DND-41 (cell line): Measurements from ENCODE around the gene SPEF2.

Experiments
- ATAC-seq: fragments of 200-7000 bp; cut with Tn5 transposase; 3 replicates; pipeline ENCODE4 v1.9.1; 2021; ENCODE audit warnings: low read depth; ENCODE audit not compliant: insufficient read depth
- DNase-seq: peaks from one replicate; pipeline ENCODE4 v3.0.0-alpha.2; 2020
- H2AFZ ChIP-seq: 2 replicates; pipeline ENCODE4 v1.6.0; 2012; ENCODE audit warnings: low read depth, low read length
- H3K27ac ChIP-seq: 2 replicates; pipeline ENCODE4 v1.5.1; 2012; ENCODE audit warnings: low read length, inconsistent platforms
- H3K27me3 ChIP-seq: fragments of 200-600 bp; sonication (generic); 2 replicates; pipeline ENCODE4 v1.6.0; 2012; ENCODE audit warnings: low read length, mild to moderate bottlenecking, inconsistent platforms; ENCODE audit not compliant: insufficient read depth, poor library complexity
- H3K36me3 ChIP-seq: 2 replicates; pipeline ENCODE4 v1.5.1; 2012; ENCODE audit warnings: low read length, inconsistent platforms; ENCODE audit not compliant: insufficient read depth
- H3K4me1 ChIP-seq: 2 replicates; pipeline ENCODE4 v1.5.1; 2012; ENCODE audit warnings: mild to moderate bottlenecking, low read length; ENCODE audit not compliant: insufficient read depth
- H3K4me2 ChIP-seq: 2 replicates; pipeline ENCODE4 v1.6.0; 2012; ENCODE audit warnings: mild to moderate bottlenecking, moderate library complexity, low read length, inconsistent platforms; ENCODE audit not compliant: insufficient read depth
- H3K4me3 ChIP-seq, 2 experiments: fragments of 200-600 bp in 1 of 2; shearing (Covaris generic) in 1 of 2; 2 replicates each; pipeline ENCODE4 v1.5.1; 2012 to 2016; ENCODE audit warnings: inconsistent platforms in 2 of 2, low read length in 2 of 2, mild to moderate bottlenecking in 2 of 2, low read depth in 1 of 2, moderate library complexity in 1 of 2
- H3K79me2 ChIP-seq: 2 replicates; pipeline ENCODE4 v1.6.0; 2012; ENCODE audit warnings: low read length, inconsistent platforms; ENCODE audit not compliant: insufficient read depth
- H3K9ac ChIP-seq: 2 replicates; pipeline ENCODE4 v1.6.0; 2012; ENCODE audit warnings: low read depth, mild to moderate bottlenecking, inconsistent platforms, low read length, moderate library complexity
- H3K9me3 ChIP-seq: 2 replicates; pipeline ENCODE4 v1.5.1; 2012; ENCODE audit warnings: low read length, moderate library complexity, mild to moderate bottlenecking, inconsistent platforms; ENCODE audit not compliant: insufficient read depth, severe bottlenecking
- H4K20me1 ChIP-seq: 2 replicates; pipeline ENCODE4 v1.6.0; 2012; ENCODE audit warnings: low read length; ENCODE audit not compliant: insufficient read depth
- EZH2 ChIP-seq: IDR thresholded peaks from 3 replicates; pipeline ENCODE4 v1.6.1; 2012; ENCODE audit warnings: borderline replicate concordance, low read depth, mild to moderate bottlenecking, moderate library complexity, low read length, inconsistent platforms; ENCODE audit not compliant: severe bottlenecking
- TF ChIP-seq, protein P1 (sequence below): IDR thresholded peaks from 2 replicates; pipeline ENCODE4 v1.5.1; 2012; ENCODE audit warnings: borderline replicate concordance, low read length, moderate library complexity, mild to moderate bottlenecking; ENCODE audit not compliant: poor library complexity, severe bottlenecking; ENCODE audit errors: extremely low read depth

Gene SPEF2

DNA sequence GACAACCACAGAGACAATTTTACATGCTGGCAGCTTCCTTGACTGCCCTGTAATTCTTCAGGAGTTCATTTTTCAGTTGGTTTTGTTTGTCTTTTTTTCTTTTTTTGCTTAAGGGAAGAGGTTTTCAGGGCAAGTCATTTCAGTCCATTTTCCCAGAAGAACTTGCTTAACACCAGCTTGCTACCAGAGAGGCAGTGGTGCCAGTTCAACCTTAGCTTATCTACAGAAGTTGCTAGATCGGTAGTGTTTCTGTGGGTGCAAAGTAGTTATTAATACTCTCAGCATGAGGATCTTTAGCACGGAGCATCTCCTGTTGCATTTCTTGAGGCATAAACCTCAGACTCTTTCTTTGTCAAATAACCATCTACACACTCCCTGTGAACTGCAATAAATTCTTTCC lies 1.1 kb downstream of the SPEF2 start:
- peak overlapping the region; percentile 58 to 92; a peak in 3 of 4 replicates for H3K4me3 ChIP-seq
- DNase-seq (no peak), ATAC-seq (no peak)
- no peaks in the 10 kb centered on the region for H3K36me3 ChIP-seq
- H3K79me2 ChIP-seq: peaks cover 8% of the 10 kb centered on the region; the same call in 1 of the 2 replicates
- no peaks in the 10 kb centered on the region for H4K20me1 ChIP-seq
- TF ChIP-seq, protein P1, sequence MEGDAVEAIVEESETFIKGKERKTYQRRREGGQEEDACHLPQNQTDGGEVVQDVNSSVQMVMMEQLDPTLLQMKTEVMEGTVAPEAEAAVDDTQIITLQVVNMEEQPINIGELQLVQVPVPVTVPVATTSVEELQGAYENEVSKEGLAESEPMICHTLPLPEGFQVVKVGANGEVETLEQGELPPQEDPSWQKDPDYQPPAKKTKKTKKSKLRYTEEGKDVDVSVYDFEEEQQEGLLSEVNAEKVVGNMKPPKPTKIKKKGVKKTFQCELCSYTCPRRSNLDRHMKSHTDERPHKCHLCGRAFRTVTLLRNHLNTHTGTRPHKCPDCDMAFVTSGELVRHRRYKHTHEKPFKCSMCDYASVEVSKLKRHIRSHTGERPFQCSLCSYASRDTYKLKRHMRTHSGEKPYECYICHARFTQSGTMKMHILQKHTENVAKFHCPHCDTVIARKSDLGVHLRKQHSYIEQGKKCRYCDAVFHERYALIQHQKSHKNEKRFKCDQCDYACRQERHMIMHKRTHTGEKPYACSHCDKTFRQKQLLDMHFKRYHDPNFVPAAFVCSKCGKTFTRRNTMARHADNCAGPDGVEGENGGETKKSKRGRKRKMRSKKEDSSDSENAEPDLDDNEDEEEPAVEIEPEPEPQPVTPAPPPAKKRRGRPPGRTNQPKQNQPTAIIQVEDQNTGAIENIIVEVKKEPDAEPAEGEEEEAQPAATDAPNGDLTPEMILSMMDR: no peak
- no peak for TF ChIP-seq EZH2
- H3K9me3 ChIP-seq: peaks cover 8% of the 10 kb centered on the region
- peak overlapping the region; percentile 78 for H3K9ac ChIP-seq
- H2AFZ ChIP-seq: peak overlapping the region; percentile 97
- H3K27ac ChIP-seq: peak overlapping the region; percentile 13; the same call in 1 of the 2 replicates
- H3K4me1 ChIP-seq: peaks cover 36% of the 10 kb centered on the region
- H3K27me3 ChIP-seq: no peaks in the 10 kb centered on the region
- peak overlapping the region; percentile 88 for H3K4me2 ChIP-seq

DNA sequence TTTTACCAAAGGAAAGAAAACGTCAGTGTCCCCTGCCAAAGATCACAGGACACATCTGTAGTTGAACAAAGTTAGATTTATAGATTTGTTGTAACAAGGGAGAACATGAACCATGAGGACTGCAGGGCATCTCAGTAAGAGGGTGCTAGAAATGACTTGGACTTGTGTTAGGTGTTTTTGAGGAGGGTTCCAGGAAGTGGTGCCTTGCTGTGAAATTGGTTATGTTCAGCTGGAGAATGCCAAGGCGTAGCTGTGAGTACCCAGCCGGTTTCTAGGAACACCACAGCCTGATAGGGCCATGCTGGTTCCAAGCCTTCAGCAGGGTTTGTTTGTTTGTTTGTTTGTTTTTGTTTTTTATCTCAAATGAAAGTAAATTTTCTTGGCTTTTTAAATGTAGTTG lies 5.3 kb downstream of the SPEF2 start:
- Histone ChIP-seq H3K79me2 (peaks cover 6% of the 10 kb centered on the region; the same call in 1 of the 2 replicates), H3K36me3 (no peaks in the 10 kb centered on the region), H3K4me2 (no peak overlapping the region), H3K4me1 (peaks cover 22% of the 10 kb centered on the region), H3K27me3 (no peaks in the 10 kb centered on the region), H4K20me1 (no peaks in the 10 kb centered on the region), H2AFZ (no peak overlapping the region), H3K27ac (no peak overlapping the region), H3K4me3 (no peak overlapping the region), H3K9ac (no peak overlapping the region), H3K9me3 (no peaks in the 10 kb centered on the region)
- DNase-seq (no peak), ATAC-seq (peak; percentile 31; the same call in 1 of the 3 replicates)
- TF ChIP-seq, protein P1: no peak
- TF ChIP-seq EZH2: no peak

DNA sequence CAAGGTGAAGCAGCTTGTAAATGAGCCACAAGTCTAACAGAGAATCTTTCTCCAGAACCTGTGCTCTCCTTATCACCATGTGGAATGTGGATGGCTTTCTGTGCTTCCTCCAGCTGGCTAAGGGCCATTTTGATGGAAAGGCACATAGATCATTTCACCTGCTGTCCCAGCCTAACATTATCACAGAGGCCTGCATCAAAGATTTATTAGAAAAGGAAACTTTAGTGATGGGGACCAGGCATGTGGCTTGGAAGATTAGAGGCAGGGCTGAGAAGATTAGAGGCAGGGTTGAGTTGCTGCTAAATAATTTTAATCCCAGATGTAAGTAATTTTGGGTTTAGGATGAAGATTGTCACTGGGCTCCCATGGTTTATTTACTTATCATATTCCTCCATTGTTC lies 6.3 kb downstream of the SPEF2 start:
- no peak for TF ChIP-seq EZH2
- TF ChIP-seq, protein P1: no peak
- H3K9ac ChIP-seq: no peak overlapping the region
- no peaks in the 10 kb centered on the region for H3K36me3 ChIP-seq
- ATAC-seq (no peak), DNase-seq (no peak)
- no peaks in the 10 kb centered on the region for H3K27me3 ChIP-seq
- H4K20me1 ChIP-seq: no peaks in the 10 kb centered on the region
- no peak overlapping the region for H3K27ac ChIP-seq
- H3K4me3 ChIP-seq: no peak overlapping the region
- H3K4me2 ChIP-seq: no peak overlapping the region
- H2AFZ ChIP-seq: no peak overlapping the region
- H3K4me1 ChIP-seq: peaks cover 12% of the 10 kb centered on the region
- no peaks in the 10 kb centered on the region for H3K79me2 ChIP-seq
- H3K9me3 ChIP-seq: no peaks in the 10 kb centered on the region

DNA sequence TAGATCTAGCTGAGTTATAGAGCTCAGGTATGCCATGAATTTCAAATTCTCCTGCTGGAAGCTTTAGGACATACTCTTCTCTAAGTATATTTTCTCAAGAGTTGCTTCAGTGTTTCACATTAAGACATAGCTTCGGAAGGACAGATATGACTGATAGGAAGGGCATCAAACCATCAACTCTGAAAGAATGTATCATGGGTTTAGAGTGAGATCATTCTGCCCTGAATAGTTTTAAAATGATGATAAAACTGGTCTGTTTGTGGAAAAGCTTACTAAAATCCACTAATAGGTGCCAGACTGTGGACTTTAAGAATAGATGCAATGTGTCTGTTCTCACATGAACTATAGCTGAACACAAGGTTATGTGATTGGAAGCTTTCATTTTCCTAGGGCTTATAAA lies 8.4 kb downstream of the SPEF2 start:
- Histone ChIP-seq H3K79me2 (no peaks in the 10 kb centered on the region), H3K4me1 (0 out of 2 replicates have a peak, but pooled peaks cover 4% of the 10 kb centered on the region)

More for the DNA sequence above, 8.4 kb downstream of the SPEF2 start:
- H3K27me3 ChIP-seq: no peaks in the 10 kb centered on the region
- no peak overlapping the region for H3K9ac ChIP-seq
- no peaks in the 10 kb centered on the region for H3K9me3 ChIP-seq
- ATAC-seq: no peak
- no peak overlapping the region for H3K27ac ChIP-seq
- H2AFZ ChIP-seq: no peak overlapping the region
- TF ChIP-seq EZH2: no peak
- TF ChIP-seq, protein P1: no peak
- H4K20me1 ChIP-seq: no peaks in the 10 kb centered on the region
- DNase-seq: no peak
- H3K36me3 ChIP-seq: peaks cover 14% of the 10 kb centered on the region
- H3K4me3 ChIP-seq: no peak overlapping the region
- no peak overlapping the region for H3K4me2 ChIP-seq
